Measurements from ENCODE around the gene C6orf62. TPM values are rescaled to one million over a fixed set of nuclear protein-coding genes. Genes with fewer than 3 reads are reported as not detected.

C6orf62 gene
- total RNA-seq, 2 experiments from 2014 or later, result 42.3 to 77.4 TPM

DNA sequence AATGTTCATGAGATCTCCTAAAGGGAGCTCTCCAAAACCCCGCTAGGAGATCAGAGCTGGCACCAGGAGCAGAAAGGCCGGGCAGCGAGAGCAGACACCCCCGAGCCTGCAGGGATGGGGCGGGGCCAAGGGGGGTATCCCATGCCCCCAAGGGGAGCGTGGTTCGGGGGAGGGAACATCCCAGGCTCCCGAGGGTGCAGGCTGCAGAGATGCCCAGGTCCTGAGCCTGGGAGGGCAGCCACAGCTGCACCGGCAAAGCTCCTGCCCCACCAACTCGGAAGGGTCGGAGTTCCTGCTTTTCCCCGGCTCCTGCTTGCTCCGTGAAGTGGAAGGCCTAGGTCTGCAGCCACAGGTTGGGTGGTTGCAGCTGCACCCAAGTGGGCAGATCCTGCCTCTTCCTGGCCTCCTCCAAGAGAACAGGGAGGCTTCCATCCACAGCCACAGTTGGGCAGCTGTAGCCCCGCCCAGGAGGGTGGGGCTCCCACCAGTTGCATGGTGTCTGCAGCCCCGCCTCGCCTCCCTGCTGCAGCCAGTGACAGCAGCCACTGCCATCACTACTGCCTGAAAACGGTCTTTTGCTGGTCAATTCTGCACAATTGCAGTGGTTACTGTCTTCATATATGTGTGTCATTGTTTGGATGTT, 42.4 kb upstream of the C6orf62 start:
- Histone ChIP-seq H3K4me2 (ENCODE audit: low read length) (no peak overlapping the region), H3K9me3 (ENCODE audit: low read length) (no peaks in the 10 kb centered on the region)
- no peak for DNase-seq (ENCODE audit: low spot score)

GRCh38 chr6:24760210-24760609, 41.3 kb upstream of the C6orf62 start:
- Histone ChIP-seq H4K20me1 (ENCODE audit: insufficient read depth, low read length) (no peaks in the 10 kb centered on the region), H2AFZ (ENCODE audit: low read length) (no peak overlapping the region), H3K4me3 (ENCODE audit: low read depth, low read length, poor library complexity, severe bottlenecking) (no peak overlapping the region), H3K4me1 (ENCODE audit: insufficient read depth, low read length, poor library complexity, severe bottlenecking) (peaks cover 8% of the 10 kb centered on the region), H3K9me2 (ENCODE audit: insufficient read depth, low read length) (no peaks in the 10 kb centered on the region), H3K4me2 (ENCODE audit: low read length) (no peak overlapping the region), H3K36me3 (ENCODE audit: insufficient read depth, low read length) (no peaks in the 10 kb centered on the region), H3K27ac (ENCODE audit: low read depth, low read length, poor library complexity, severe bottlenecking) (no peak overlapping the region), H3K79me2 (ENCODE audit: insufficient read depth, low read depth, low read length) (no peaks in the 10 kb centered on the region), H3K9me3 (ENCODE audit: low read length) (peaks cover 3% of the 10 kb centered on the region; the same call in 1 of the 2 replicates)
- DNase-seq (ENCODE audit: low spot score), result no peak
- intact Hi-C loops (cut with micrococcal nuclease; ENCODE audit: unreplicated experiment), result no loop called here
- POLR2A ChIA-PET, result interaction anchor here (1.2 kb wide), 1 partner anchor 12 kb away, joined by 3 read pairs; no protein-coding TSS in a partner anchor
- TF ChIP-seq, protein P1, sequence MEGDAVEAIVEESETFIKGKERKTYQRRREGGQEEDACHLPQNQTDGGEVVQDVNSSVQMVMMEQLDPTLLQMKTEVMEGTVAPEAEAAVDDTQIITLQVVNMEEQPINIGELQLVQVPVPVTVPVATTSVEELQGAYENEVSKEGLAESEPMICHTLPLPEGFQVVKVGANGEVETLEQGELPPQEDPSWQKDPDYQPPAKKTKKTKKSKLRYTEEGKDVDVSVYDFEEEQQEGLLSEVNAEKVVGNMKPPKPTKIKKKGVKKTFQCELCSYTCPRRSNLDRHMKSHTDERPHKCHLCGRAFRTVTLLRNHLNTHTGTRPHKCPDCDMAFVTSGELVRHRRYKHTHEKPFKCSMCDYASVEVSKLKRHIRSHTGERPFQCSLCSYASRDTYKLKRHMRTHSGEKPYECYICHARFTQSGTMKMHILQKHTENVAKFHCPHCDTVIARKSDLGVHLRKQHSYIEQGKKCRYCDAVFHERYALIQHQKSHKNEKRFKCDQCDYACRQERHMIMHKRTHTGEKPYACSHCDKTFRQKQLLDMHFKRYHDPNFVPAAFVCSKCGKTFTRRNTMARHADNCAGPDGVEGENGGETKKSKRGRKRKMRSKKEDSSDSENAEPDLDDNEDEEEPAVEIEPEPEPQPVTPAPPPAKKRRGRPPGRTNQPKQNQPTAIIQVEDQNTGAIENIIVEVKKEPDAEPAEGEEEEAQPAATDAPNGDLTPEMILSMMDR (conservative IDR thresholded peaks at IDR 0.05; ENCODE audit: low read length), result no peak
- no peak for TF ChIP-seq EZH2phosphoT487 (IDR thresholded peaks at IDR 0.05; ENCODE audit: borderline replicate concordance, low read depth, low read length)
- BruUV-seq (replicated peaks), result no TSS peak
- CTCF ChIA-PET (ENCODE audit: unreplicated experiment), result no interaction called here

More for the DNA sequence above, 42.4 kb upstream of the C6orf62 start:
- CTCF ChIA-PET (ENCODE audit: unreplicated experiment), result interaction anchor here (0.6 kb wide), 1 partner anchor 241 kb away, joined by 3 read pairs; no protein-coding TSS in a partner anchor
- Histone ChIP-seq H4K20me1 (ENCODE audit: insufficient read depth, low read length) (no peaks in the 10 kb centered on the region), H3K27ac (ENCODE audit: low read depth, low read length, poor library complexity, severe bottlenecking) (no peak overlapping the region), H3K4me3 (ENCODE audit: low read depth, low read length, poor library complexity, severe bottlenecking) (no peak overlapping the region), H3K79me2 (ENCODE audit: insufficient read depth, low read depth, low read length) (no peaks in the 10 kb centered on the region), H3K36me3 (ENCODE audit: insufficient read depth, low read length) (no peaks in the 10 kb centered on the region), H2AFZ (ENCODE audit: low read length) (peak overlapping the region; percentile 45; the same call in 1 of the 2 replicates), H3K4me1 (ENCODE audit: insufficient read depth, low read length, poor library complexity, severe bottlenecking) (peaks cover 8% of the 10 kb centered on the region), H3K9me2 (ENCODE audit: insufficient read depth, low read length) (no peaks in the 10 kb centered on the region)
- POLR2A ChIA-PET, result interaction anchor here (0.6 to 1.2 kb wide), 2 partner anchors 13 to 191 kb away, joined by 3 read pairs; no protein-coding TSS in a partner anchor
- TF ChIP-seq EZH2phosphoT487 (IDR thresholded peaks at IDR 0.05; ENCODE audit: borderline replicate concordance, low read depth, low read length), result no peak
- TF ChIP-seq, protein P1 (conservative IDR thresholded peaks at IDR 0.05; ENCODE audit: low read length), result no peak
- intact Hi-C loops (cut with micrococcal nuclease; ENCODE audit: unreplicated experiment), result no loop called here
- BruUV-seq (replicated peaks), result no TSS peak

DNA sequence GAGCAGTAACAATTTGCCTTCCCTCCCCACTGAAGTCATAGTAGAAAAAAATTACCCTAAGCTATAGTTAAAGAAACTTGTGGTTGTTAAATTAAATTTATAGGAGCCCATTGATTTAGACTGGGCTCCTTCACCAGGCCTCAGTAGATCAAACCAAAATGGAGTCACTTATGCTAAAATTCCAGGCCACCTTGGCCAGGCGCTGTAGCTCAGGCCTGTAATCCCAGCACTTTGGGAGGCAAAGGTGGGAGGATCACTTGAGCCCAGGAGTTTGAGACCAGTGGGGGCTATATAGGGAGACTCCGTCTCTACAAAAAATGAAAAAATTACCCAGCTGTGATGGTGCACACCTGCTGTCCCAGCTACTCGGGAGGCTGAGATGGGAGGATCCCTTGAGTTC, 40.8 kb upstream of the C6orf62 start:
- POLR2A ChIA-PET, result interaction anchor here (0.8 to 1.4 kb wide), 2 partner anchors 14 to 258 kb away, joined by 3 to 4 read pairs; no protein-coding TSS in a partner anchor
- Histone ChIP-seq H3K4me3 (ENCODE audit: low read depth, low read length, poor library complexity, severe bottlenecking) (no peak overlapping the region), H2AFZ (ENCODE audit: low read length) (no peak overlapping the region), H3K9me3 (ENCODE audit: low read length) (peaks cover 8% of the 10 kb centered on the region; the same call in 1 of the 2 replicates), H3K36me3 (ENCODE audit: insufficient read depth, low read length) (no peaks in the 10 kb centered on the region), H3K9me2 (ENCODE audit: insufficient read depth, low read length) (no peaks in the 10 kb centered on the region), H3K79me2 (ENCODE audit: insufficient read depth, low read depth, low read length) (no peaks in the 10 kb centered on the region), H3K4me1 (ENCODE audit: insufficient read depth, low read length, poor library complexity, severe bottlenecking) (peaks cover 8% of the 10 kb centered on the region), H4K20me1 (ENCODE audit: insufficient read depth, low read length) (no peaks in the 10 kb centered on the region), H3K27ac (ENCODE audit: low read depth, low read length, poor library complexity, severe bottlenecking) (no peak overlapping the region), H3K4me2 (ENCODE audit: low read length) (no peak overlapping the region)
- no TSS peak for BruUV-seq (replicated peaks)
- TF ChIP-seq, protein P1 (conservative IDR thresholded peaks at IDR 0.05; ENCODE audit: low read length), result no peak
- TF ChIP-seq EZH2phosphoT487 (IDR thresholded peaks at IDR 0.05; ENCODE audit: borderline replicate concordance, low read depth, low read length), result no peak
- DNase-seq (ENCODE audit: low spot score), result no peak
- intact Hi-C loops (cut with micrococcal nuclease; ENCODE audit: unreplicated experiment), result no loop called here
- CTCF ChIA-PET (ENCODE audit: unreplicated experiment), result no interaction called here
